NCI-H526 treated with DMSO at 0.1 percent for 48 hours (cell line): ENCODE measurements around the gene PCDHGB2.
"Not testable (repeated sequence)": the region's sequence is repeated elsewhere in the genome, so short reads cannot be mapped to it uniquely, and the experiment has no call there.

Experiments
- DNase-seq: peaks from one replicate; lab custom pipeline; 2025; lab: John Stamatoyannopoulos, UW

Gene PCDHGB2

GRCh38 chr5:141359790-141360426 is at the start of gene PCDHGB2:
Gene PCDHGB2, plus strand, starts transcription at chr5:141359994. Its CDS starts 142 bp downstream, at chr5:141360136.
- DNase-seq, result no peak

DNA sequence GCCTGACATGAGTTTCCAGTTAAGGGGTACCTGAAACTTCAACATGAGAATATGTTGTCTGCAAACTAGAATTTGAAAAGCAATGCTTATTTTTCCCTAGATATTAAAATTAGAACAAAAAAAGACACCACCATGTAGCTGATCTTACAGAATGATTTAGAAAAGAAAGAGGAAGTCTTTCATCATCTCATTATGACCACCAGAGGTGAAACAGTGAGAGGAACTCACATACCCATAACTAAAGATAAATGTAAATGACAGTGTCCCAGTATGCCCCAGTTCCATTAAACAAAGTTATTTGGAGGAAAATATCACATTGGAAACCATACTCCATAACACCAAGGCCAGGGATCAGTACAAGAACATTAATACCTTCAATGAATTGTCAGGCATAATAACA is 46.1 kb upstream of the PCDHGB2 start:
- DNase-seq, result no peak

DNA sequence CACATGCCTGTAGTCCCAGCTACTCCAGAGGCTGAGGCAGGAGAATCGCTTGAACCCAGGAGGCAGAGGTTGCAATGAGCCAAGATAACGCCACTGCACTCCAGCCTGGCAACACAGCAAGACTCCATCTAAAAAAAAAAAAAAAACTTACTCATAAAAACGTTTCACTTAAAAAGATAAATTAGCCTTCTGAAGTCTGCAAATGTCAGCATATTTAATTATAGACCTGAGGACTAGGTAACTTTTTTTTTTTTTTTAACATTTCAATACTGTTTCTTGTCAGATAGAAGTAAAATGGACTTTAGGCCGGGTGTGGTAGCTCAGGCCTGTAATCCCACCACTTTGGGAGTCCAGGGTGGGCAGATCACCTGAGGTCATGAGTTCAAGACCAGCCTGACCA is 42.8 kb upstream of the PCDHGB2 start:
- not testable (repeated sequence) for DNase-seq

- no peak for DNase-seq
Observed at GRCh38 chr5:141319202-141319601, 40.6 kb upstream of the PCDHGB2 start.

GRCh38 chr5:141319699-141320098 is 40.1 kb upstream of the PCDHGB2 start:
- DNase-seq, result no peak

- peak; percentile 81 for DNase-seq
Observed at GRCh38 chr5:141320225-141321169, 39.3 kb upstream of the PCDHGB2 start, which contains the start of gene TAF7. Gene TAF7, minus strand, starts transcription at chr5:141320784. Its CDS starts 740 bp downstream, at chr5:141320044.

- DNase-seq, result no peak
Observed at GRCh38 chr5:141322261-141322660, 37.5 kb upstream of the PCDHGB2 start.

GRCh38 chr5:141326088-141326854 is 33.5 kb upstream of the PCDHGB2 start:
- peak; percentile 46 for DNase-seq

DNA sequence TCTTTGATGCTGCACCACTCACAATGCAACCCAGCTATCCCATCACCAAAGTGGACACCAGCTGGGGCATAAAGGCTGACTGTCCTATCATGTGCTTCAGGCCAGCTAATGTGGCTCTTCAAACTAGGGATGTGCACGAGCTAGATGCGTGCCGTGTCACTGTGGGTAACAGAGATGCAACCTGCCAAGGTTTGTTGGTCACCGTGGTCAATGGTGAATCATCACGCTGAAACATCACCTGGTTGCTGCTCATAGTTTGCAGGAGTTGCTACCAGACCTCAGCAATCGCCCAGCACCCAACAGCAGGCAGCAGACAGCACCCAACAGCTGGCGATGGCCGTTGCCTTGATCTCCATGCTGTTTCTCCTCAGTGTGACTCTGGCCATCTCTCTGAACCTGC is 31.6 kb upstream of the PCDHGB2 start:
- DNase-seq, result no peak

- DNase-seq, result peak; percentile 62
Observed at GRCh38 chr5:141330299-141331080, 29.3 kb upstream of the PCDHGB2 start, which contains the start of gene PCDHGA1. Gene PCDHGA1, plus strand, starts transcription at chr5:141330514.

- not testable (repeated sequence) for DNase-seq
Observed at GRCh38 chr5:141332571-141332970, 27.2 kb upstream of the PCDHGB2 start.

GRCh38 chr5:141338538-141339306 is 21.1 kb upstream of the PCDHGB2 start, which contains the start of gene PCDHGA2:
Gene PCDHGA2, plus strand, starts transcription at chr5:141338760.
- DNase-seq, result no peak

DNA sequence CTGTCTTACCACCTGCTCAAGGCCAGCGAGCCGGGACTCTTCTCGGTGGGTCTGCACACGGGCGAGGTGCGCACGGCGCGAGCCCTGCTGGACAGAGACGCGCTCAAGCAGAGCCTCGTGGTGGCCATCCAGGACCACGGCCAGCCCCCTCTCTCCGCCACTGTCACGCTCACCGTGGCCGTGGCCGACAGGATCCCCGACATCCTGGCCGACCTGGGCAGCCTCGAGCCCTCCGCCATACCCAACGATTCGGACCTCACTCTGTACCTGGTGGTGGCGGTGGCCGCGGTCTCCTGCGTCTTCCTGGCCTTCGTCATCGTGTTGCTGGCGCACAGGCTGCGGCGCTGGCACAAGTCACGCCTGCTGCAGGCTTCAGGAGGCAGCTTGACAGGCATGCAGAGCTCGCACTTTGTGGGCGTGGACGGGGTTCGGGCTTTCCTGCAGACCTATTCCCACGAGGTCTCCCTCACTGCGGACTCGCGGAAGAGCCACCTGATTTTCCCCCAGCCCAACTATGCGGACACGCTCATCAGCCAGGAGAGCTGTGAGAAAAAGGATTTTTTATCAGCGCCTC is 18.9 kb upstream of the PCDHGB2 start:
- DNase-seq, result not testable (repeated sequence)

DNA sequence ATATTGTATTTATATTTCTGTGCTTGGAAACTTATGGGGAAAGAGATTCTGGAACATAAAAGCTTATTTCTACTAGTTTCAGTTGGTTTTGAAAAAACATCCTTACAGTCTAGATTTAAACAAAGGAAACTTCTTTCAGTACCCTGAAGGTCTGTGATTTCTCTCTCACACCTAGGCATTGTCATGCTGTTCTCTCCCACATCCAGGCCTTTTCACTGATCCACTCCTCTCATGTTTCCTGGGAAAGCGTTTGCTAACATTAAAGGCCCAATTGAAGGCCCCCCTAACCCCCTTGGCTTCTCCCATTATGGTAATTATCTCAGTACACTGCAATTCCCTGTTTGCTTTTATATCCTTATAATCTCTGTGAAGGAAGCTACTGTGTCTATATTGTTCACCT is 17.0 kb upstream of the PCDHGB2 start:
- no peak for DNase-seq

DNA sequence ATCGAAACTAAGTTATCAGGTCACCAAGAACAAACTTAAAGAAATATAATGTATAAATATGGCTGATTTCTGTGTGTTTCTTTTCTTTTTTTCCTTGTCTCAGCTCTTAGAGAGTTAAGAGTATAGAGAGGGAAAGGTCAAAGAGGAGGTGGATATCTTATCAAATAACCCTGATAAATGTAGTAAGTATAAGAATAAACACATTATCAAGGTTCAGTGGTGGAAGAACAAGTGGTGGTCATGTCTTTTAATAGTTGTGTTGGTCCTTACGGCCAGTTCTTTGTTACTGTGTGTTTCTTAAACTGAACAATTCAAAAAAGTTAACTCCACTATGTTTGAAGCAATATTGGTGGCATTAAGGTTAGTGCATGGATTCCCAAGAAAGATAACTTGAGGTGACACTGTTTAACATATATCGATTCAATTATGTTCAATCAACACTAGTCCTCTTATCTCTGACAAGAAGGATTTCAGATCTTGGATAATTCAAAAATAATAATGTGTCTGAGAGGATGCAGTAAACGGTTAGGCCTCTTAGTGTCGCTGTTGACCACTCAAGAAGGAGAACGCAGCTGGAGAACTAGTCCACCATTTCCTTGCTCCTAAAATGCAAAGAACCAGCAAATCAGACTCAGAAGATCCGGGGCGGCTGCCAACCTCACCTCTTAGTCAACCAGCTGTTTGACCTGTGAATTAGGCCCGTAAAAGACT is 16.4 kb upstream of the PCDHGB2 start, which contains the start of gene PCDHGA3:
TSS of gene PCDHGA3 (plus strand) at position 588 of the 711 bp plus-strand sequence. CDS start 205 bp downstream, outside the sequence.
- no peak for DNase-seq

- no peak for DNase-seq
Observed at GRCh38 chr5:141343953-141344463, 15.8 kb upstream of the PCDHGB2 start.

DNA sequence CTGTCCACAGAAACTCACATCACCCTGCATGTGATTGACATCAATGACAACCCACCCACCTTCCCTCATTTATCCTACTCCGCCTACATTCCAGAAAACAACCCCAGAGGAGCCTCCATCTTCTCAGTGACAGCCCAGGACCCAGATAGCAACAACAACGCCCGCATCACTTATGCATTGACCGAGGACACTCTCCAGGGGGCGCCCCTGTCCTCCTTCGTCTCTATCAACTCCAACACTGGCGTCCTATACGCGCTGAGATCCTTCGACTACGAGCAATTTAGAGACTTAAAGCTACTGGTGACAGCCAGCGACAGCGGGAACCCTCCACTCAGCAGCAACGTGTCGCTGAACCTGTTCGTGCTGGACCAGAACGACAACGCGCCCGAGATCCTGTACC is 14.5 kb upstream of the PCDHGB2 start:
- DNase-seq, result no peak

DNA sequence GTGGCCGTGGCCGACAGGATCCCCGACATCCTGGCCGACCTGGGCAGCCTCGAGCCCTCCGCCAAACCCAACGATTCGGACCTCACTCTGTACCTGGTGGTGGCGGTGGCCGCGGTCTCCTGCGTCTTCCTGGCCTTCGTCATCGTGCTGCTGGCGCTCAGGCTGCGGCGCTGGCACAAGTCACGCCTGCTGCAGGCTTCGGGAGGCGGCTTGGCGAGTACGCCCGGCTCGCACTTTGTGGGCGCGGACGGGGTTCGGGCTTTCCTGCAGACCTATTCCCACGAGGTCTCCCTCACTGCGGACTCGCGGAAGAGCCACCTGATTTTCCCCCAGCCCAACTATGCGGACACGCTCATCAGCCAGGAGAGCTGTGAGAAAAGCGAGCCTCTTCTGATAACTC is 13.8 kb upstream of the PCDHGB2 start:
- not testable (repeated sequence) for DNase-seq
